H7 (cell line): Measurements from ENCODE around the gene DNAJC13. TPM values are rescaled to one million over a fixed set of nuclear protein-coding genes. Genes with fewer than 3 reads are reported as not detected.
"Not testable (repeated sequence)": the region's sequence is repeated elsewhere in the genome, so short reads cannot be mapped to it uniquely, and the experiment has no call there.

Source experiments
- DNase-seq: peaks from one replicate; pipeline ENCODE4 v3.0.0; 2012
- H3K27me3 ChIP-seq: 2 replicates; pipeline ENCODE4 v1.6.0; 2011; ENCODE audit warnings: mild to moderate bottlenecking, low read length; ENCODE audit not compliant: control insufficient read depth, insufficient read depth
- H3K36me3 ChIP-seq: replicated peaks from 2 replicates; pipeline ENCODE4 v1.5.1; 2011; ENCODE audit warnings: low read length; ENCODE audit not compliant: control insufficient read depth, insufficient read depth
- H3K4me3 ChIP-seq: 2 replicates; pipeline ENCODE4 v1.5.1; 2011; ENCODE audit warnings: low read depth, mild to moderate bottlenecking, control low read depth, low read length, moderate library complexity; ENCODE audit not compliant: insufficient read depth
- total RNA-seq: library from RNA; depleted of rRNA; stranded (reverse); fragments of >200 nt; shearing (Covaris generic); gene quantifications from 2 replicates; pipeline ENCODE4 v1.2.3, GENCODE V29; 2014; rRNA removed

The DNAJC13 gene
- total RNA-seq = 17.1 and 22.7 TPM in 2 replicates

- peak; percentile 89 for DNase-seq
- H3K4me3 ChIP-seq = peak within 1 kb of the TSS; percentile 96
- no peaks in the 10 kb centered on the region for H3K36me3 ChIP-seq
- H3K27me3 ChIP-seq = no peaks in the 10 kb centered on the region
Observed at GRCh38 chr3:132416807-132417694, at the start of gene DNAJC13. Gene DNAJC13, plus strand, starts transcription at chr3:132417502. Its CDS starts 17,049 bp downstream, at chr3:132434551.

- no peak for DNase-seq
- no peaks in the 10 kb centered on the region for H3K27me3 ChIP-seq
- H3K4me3 ChIP-seq = no peak overlapping the region
- no peaks in the 10 kb centered on the region for H3K36me3 ChIP-seq
Observed at GRCh38 chr3:132368515-132368914, 48.8 kb upstream of the DNAJC13 start.

- H3K4me3 ChIP-seq = no peak overlapping the region
- no peaks in the 10 kb centered on the region for H3K36me3 ChIP-seq
- H3K27me3 ChIP-seq = no peaks in the 10 kb centered on the region
- no peak for DNase-seq
Observed at GRCh38 chr3:132368962-132369361, 48.3 kb upstream of the DNAJC13 start.

- H3K27me3 ChIP-seq, DNase-seq, H3K36me3 ChIP-seq: not testable (repeated sequence)
- H3K4me3 ChIP-seq = peak overlapping the region; percentile 37
Observed at GRCh38 chr3:132376945-132377354, 40.4 kb upstream of the DNAJC13 start.

GRCh38 chr3:132378048-132378762, 39.1 kb upstream of the DNAJC13 start:
- Histone ChIP-seq H3K27me3 (no peaks in the 10 kb centered on the region), H3K4me3 (no peak overlapping the region), H3K36me3 (no peaks in the 10 kb centered on the region)
- DNase-seq = no peak

GRCh38 chr3:132378846-132379245, 38.5 kb upstream of the DNAJC13 start:
- DNase-seq = no peak
- Histone ChIP-seq H3K36me3 (no peaks in the 10 kb centered on the region), H3K4me3 (no peak overlapping the region), H3K27me3 (no peaks in the 10 kb centered on the region)

GRCh38 chr3:132380920-132381319, 36.4 kb upstream of the DNAJC13 start:
- H3K27me3 ChIP-seq = no peaks in the 10 kb centered on the region
- H3K4me3 ChIP-seq = no peak overlapping the region
- no peaks in the 10 kb centered on the region for H3K36me3 ChIP-seq
- DNase-seq = no peak

GRCh38 chr3:132381348-132381944, 35.9 kb upstream of the DNAJC13 start:
- no peaks in the 10 kb centered on the region for H3K36me3 ChIP-seq
- no peak overlapping the region for H3K4me3 ChIP-seq
- DNase-seq = no peak
- H3K27me3 ChIP-seq = no peaks in the 10 kb centered on the region

- no peak overlapping the region for H3K4me3 ChIP-seq
- DNase-seq = peak; percentile 56
Observed at GRCh38 chr3:132382267-132382666, 35.0 kb upstream of the DNAJC13 start.

GRCh38 chr3:132382688-132383194, 34.6 kb upstream of the DNAJC13 start:
- DNase-seq = peak; percentile 31

More at GRCh38 chr3:132382267-132382666, 35.0 kb upstream of the DNAJC13 start:
- no peaks in the 10 kb centered on the region for H3K27me3 ChIP-seq
- H3K36me3 ChIP-seq = no peaks in the 10 kb centered on the region

GRCh38 chr3:132386259-132386658, 31.0 kb upstream of the DNAJC13 start:
- DNase-seq = no peak
- Histone ChIP-seq H3K4me3 (no peak overlapping the region), H3K27me3 (no peaks in the 10 kb centered on the region), H3K36me3 (no peaks in the 10 kb centered on the region)

More at GRCh38 chr3:132382688-132383194, 34.6 kb upstream of the DNAJC13 start:
- Histone ChIP-seq H3K36me3 (no peaks in the 10 kb centered on the region), H3K27me3 (no peaks in the 10 kb centered on the region), H3K4me3 (no peak overlapping the region)

- not testable (repeated sequence) for H3K27me3 ChIP-seq, H3K4me3 ChIP-seq, H3K36me3 ChIP-seq, DNase-seq
Observed at GRCh38 chr3:132392675-132393074, 24.6 kb upstream of the DNAJC13 start.

- no peak for DNase-seq
- no peaks in the 10 kb centered on the region for H3K36me3 ChIP-seq
- no peak overlapping the region for H3K4me3 ChIP-seq
- H3K27me3 ChIP-seq = no peaks in the 10 kb centered on the region
Observed at GRCh38 chr3:132394320-132394719, 23.0 kb upstream of the DNAJC13 start.

- H3K27me3 ChIP-seq = no peaks in the 10 kb centered on the region
- DNase-seq = peak; percentile 43
- no peak overlapping the region for H3K4me3 ChIP-seq
- H3K36me3 ChIP-seq = no peaks in the 10 kb centered on the region
Observed at GRCh38 chr3:132395126-132395525, 22.2 kb upstream of the DNAJC13 start.
